ENCODE results near the gene SLC2A8.

DNA sequence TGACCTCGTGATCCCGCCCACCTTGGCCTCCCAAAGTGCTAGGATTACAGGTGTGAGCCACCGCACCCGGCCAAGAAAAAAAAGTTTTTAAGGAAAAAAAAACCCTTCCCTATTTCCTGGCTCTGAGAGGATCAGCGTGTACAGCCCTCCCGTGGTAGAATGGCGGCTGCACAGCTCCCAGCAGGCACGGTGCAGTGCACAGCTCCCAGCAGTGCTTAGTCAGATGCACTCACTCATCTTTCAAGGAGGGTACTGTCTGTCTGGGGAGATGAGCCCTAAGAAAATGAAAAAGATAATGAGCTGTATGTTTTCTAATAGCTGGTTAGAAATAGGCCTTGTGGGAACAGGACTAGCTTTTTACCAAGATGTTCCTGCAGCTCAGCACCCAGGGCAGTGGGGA, 36.7 kb upstream of the SLC2A8 start:
- TF ChIP-seq, protein P1, sequence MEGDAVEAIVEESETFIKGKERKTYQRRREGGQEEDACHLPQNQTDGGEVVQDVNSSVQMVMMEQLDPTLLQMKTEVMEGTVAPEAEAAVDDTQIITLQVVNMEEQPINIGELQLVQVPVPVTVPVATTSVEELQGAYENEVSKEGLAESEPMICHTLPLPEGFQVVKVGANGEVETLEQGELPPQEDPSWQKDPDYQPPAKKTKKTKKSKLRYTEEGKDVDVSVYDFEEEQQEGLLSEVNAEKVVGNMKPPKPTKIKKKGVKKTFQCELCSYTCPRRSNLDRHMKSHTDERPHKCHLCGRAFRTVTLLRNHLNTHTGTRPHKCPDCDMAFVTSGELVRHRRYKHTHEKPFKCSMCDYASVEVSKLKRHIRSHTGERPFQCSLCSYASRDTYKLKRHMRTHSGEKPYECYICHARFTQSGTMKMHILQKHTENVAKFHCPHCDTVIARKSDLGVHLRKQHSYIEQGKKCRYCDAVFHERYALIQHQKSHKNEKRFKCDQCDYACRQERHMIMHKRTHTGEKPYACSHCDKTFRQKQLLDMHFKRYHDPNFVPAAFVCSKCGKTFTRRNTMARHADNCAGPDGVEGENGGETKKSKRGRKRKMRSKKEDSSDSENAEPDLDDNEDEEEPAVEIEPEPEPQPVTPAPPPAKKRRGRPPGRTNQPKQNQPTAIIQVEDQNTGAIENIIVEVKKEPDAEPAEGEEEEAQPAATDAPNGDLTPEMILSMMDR (IDR thresholded peaks at IDR 0.05 in 2 of 3, conservative IDR thresholded peaks at IDR 0.05 in 1 of 3; ENCODE audit: borderline replicate concordance in 1 of 3, insufficient read depth in 1 of 3, low read depth in 2 of 3, low read length in 2 of 3) = no peak
- no peak for TF ChIP-seq ZNF274 (IDR thresholded peaks at IDR 0.05; ENCODE audit: low read depth, low read length)
- TF ChIP-seq ZFX (IDR thresholded peaks at IDR 0.05) = no peak
- no peak for TF ChIP-seq SP1 (IDR thresholded peaks at IDR 0.05; ENCODE audit: low read depth)
- TF ChIP-seq POLR2A (IDR thresholded peaks at IDR 0.05; ENCODE audit: borderline replicate concordance, extremely low read depth, insufficient read depth, insufficient read length) = no peak
- TF ChIP-seq EGR1 (IDR thresholded peaks at IDR 0.05; ENCODE audit: low read depth) = no peak
- TF ChIP-seq, protein P2, sequence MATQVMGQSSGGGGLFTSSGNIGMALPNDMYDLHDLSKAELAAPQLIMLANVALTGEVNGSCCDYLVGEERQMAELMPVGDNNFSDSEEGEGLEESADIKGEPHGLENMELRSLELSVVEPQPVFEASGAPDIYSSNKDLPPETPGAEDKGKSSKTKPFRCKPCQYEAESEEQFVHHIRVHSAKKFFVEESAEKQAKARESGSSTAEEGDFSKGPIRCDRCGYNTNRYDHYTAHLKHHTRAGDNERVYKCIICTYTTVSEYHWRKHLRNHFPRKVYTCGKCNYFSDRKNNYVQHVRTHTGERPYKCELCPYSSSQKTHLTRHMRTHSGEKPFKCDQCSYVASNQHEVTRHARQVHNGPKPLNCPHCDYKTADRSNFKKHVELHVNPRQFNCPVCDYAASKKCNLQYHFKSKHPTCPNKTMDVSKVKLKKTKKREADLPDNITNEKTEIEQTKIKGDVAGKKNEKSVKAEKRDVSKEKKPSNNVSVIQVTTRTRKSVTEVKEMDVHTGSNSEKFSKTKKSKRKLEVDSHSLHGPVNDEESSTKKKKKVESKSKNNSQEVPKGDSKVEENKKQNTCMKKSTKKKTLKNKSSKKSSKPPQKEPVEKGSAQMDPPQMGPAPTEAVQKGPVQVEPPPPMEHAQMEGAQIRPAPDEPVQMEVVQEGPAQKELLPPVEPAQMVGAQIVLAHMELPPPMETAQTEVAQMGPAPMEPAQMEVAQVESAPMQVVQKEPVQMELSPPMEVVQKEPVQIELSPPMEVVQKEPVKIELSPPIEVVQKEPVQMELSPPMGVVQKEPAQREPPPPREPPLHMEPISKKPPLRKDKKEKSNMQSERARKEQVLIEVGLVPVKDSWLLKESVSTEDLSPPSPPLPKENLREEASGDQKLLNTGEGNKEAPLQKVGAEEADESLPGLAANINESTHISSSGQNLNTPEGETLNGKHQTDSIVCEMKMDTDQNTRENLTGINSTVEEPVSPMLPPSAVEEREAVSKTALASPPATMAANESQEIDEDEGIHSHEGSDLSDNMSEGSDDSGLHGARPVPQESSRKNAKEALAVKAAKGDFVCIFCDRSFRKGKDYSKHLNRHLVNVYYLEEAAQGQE (IDR thresholded peaks at IDR 0.05; ENCODE audit: low read depth) = no peak
- no peak for TF ChIP-seq EZH2 (IDR thresholded peaks at IDR 0.05)
- TF ChIP-seq, protein P3, sequence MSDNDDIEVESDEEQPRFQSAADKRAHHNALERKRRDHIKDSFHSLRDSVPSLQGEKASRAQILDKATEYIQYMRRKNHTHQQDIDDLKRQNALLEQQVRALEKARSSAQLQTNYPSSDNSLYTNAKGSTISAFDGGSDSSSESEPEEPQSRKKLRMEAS (IDR thresholded peaks at IDR 0.05) = no peak
